HG03378 (cell line): ENCODE measurements around the gene SOSTDC1.
A peak's percentile ranks its signal among the peaks of the same experiment; 100 is the strongest.
"Not testable (repeated sequence)": the region's sequence is repeated elsewhere in the genome, so short reads cannot be mapped to it uniquely, and the experiment has no call there.

Source experiments
- ATAC-seq: cut with Tn5 transposase; IDR thresholded peaks from one replicate; pipeline ENCODE4 v1.9.1; 2021; ENCODE audit warnings: mild to moderate bottlenecking, moderate library complexity; ENCODE audit not compliant: unreplicated experiment

The SOSTDC1 gene

DNA sequence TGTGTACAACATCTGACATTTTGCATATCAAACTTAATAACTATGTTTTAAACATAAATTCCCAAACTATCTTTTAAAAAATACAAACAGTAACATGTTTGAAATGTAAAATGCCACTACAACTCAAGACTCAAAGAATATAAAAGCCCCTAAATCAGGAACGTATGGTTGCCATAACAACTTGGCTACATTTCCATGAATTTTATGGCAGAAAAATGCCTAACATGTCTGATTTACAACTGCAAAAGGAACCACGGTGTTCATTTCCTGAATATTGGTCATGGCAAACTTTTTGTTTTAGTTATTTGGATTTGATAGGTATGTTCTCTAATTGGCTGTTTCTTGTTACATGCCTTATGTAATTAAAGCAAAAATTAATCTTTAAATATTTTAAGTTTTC, 2.0 kb downstream of the SOSTDC1 start:
- no peak for ATAC-seq

DNA sequence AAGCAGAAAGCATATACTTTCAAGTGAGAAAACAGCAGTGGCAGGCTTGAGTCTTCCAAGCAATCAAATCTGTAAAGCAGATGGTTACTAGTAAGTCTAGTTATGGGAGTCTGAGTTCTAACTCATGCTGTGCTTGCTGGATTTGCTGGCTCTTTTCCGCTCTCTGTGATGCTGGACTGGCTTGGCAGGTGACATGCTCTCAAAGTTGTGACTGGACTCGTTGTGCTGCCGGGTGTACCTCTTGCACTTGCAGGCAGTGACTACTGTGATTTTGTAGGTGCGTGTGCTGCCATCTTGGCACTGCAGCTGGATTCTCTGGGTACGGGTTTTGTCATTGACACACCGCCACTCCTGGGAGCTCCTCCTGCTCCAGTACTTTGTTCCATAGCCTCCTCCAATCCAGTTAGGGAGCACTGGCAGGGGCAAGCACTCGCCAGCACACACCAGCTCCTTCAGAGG, 3.1 kb downstream of the SOSTDC1 start:
- ATAC-seq, result no peak

DNA sequence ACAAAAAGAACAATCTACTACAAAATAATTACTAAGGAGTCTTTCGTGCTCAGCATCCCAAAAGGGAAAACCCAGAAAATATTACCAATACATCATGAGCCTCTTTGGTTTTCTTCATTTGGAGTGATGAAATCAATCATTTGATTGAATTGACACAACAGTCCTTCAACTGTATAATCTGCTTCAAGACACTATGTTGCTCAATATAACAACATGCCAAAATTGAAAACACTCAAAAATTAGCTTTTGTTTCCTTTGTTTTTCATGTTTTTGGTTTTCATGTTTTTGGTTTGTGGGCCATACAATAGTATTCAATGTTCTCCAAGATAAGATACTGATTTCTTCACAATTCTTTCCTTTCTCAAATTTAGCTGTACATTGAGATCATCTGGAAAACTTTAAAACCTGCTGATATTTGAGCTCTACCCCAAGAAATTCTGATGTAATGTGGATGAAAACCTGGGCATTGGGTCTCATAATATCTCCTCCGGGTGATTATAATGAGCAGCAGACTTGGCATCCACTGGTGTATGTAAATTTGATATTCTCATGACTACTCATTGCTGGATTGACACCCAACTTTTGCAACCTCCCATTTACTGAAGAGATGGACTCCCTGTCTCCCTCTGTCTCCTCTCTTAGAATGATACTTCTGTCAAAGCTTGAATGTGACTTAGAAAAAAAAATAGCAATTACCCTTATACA, 4.6 kb downstream of the SOSTDC1 start:
- ATAC-seq, result no peak

DNA sequence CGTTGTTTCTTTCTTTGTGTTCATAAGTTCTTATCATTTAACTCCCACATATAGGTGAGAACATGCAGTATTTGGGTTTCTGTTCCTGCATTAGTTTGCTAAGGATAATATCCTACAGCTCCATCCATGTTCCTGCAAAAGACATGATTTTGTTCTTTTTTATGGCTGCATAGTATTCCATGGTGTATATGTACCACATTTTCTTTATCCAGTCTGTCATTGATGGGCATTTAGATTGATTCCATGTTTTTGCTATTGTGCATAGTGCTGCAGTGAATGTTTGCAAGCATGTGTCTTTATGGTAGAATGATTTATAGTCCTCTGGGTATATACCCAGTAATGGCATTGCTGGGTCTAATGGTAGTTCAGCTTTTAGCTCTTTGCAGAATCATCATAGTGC, 9.2 kb downstream of the SOSTDC1 start:
- ATAC-seq, result not testable (repeated sequence)

DNA sequence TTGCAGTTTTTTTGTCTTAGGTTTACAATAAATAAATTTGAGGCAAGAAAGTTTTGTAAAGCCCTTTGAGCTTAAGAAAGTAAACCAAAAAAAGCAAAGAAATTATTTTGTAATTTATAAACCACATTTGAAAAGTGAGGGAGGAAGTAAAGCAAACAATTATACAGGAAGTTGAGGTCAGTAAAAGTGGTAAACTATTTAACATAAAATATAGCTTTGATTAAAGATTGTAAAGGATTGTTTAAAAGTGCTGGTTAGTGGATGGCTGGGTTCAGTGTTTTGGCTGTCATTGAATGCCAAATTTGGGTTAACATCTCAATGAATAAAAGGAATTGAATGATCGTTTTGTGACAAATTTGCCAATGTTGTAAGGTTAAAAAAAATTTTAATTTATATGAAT, 9.9 kb downstream of the SOSTDC1 start:
- ATAC-seq, result no peak

DNA sequence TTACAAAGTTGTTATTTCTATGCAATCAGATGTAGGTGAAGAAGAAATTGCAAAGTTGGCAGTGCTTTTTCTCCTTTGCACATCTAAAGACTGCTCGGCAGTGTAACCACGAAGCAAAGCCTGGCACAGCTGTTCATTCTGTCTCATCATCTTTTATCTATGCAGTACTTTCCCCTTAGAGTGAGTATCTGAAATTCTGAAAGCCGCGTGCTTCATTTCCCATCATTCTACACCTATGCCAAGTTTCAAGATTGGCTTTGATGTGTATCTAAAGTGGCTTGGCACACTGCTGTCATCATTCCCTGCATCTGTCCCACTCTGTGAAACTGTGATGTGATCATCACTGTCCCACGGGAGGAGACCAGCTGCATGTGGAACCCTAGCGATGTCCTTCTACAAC, 15.2 kb downstream of the SOSTDC1 start:
- no peak for ATAC-seq

DNA sequence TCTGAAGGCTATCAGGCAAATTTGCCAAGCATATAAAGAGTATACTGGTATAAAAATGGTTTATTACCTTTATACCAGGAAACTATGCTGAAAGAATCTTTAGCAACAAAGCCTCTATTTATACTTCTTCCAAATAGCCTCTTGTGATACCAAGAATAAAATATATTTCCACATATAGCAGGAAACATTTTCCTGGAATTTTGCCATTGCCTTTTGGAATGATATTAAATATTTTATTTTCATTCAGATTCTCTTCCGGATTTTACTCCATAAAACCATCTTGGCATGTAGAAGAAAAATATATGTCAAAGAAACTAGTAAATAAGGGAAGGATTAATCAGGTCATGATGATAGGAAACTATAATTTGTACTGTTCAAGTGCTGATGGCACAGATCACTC, 17.7 kb downstream of the SOSTDC1 start:
- ATAC-seq, result no peak

DNA sequence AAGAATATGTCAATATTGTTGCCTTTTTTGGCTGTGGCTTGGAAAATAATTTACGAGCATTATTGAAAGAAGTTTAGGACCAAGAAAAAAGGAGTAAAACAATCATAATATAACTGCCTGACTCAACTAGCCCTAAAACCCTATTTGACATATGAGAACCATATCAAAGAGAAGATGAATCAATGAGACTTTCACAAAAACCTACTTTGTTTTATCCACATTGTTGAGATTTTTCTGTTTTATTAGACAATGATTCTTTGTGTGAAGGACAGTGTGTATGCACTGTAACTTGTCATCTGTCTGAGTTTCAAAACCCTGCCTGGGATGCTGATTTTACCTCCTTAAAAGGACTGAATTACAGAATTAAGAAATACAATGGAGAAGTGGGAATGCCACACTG, 19.0 kb downstream of the SOSTDC1 start:
- ATAC-seq, result no peak

DNA sequence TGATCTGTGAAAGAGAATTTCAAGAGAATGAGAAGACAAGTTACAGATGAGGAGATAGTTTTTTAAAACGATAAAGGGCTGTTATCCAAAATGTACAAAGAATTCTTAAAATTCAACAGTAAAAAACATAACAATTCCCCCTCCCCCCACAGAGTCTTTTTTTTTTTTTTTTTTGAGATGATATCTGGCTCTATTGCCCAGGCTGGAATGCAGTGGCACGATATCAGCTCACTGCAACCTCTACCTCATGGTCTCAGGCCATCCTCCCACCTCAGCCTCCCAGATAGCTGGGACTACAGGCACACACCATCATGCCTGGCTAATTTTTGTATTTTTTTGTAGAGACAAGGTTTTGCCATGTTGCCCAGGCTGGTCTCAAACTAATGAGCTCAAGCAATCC, 21.7 kb downstream of the SOSTDC1 start:
- ATAC-seq, result not testable (repeated sequence)

DNA sequence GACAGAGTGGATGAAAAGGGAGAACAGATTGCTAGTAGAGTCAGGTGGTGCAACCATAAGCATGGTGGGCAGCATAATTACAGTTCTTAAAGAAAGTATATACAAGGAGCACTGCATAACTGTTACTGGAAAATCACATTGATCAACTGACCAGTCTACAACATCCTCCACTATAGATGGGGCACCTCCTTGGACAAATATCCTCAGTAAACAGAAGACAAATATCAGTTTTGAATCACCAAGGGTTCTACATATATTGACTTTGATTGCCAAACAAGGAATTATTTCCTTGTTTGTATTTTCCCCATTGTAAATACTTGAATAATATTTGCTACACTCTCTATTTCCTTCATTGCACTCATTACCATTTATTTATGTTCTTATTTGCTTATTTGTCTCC, 26.6 kb downstream of the SOSTDC1 start:
- no peak for ATAC-seq

DNA sequence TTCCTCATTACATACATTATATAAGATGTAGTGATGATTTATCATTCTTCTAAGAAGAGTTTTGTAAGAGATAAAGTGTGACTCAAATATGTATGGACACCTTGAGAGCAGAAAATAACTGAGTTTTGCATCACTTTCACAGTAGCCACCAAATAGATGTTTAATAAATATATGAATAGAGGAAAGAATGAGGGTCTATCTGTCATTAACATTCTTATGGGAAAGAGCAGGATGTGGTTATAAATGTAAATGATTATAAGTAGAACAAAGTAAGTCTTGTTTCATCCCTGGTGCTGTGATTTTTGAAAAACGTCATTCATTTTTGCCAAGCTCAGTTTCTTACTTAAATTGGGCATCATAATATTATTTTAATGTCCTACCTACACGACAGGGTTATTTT, 29.2 kb downstream of the SOSTDC1 start:
- no peak for ATAC-seq

DNA sequence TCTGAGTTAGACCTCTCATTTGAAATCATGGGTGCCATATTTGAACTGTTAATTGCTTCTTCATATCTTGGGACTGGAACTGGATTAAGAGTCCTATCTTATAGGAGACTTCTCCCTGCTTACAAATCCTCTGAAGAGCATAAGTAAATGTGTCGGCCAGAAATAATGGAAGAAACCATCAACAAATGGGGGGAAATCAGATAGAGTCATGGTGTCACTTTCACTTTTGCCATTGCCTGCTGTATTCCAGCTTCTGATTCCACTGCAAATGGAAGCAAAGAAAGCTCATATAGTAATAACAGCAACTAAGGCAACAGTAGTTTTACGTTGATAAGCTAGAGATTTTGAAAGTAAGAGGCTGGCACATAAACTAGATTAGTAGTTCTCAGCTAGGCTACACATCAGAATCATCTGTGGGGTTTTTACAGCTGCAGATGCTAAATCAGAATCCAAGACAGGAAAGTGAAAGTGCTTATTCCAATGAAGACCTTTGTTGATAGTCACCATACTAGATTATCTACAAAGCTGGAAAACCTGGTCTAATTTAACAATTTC, 31.9 kb downstream of the SOSTDC1 start:
- ATAC-seq, result no peak

DNA sequence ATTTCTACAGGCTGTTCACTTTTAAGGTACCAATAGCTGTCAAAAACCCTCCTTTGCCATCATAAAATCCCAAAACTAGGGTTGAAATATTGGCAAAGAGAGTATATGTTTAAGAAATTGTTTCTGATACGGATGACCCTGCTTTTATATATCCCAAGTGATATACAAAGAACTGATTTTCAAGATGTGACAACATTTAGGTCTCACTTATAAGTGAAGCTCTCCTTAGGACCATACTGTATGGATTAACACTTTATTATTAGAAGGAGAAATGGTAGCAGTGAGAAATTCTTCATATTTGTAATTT, 33.2 kb downstream of the SOSTDC1 start:
- ATAC-seq, result no peak

DNA sequence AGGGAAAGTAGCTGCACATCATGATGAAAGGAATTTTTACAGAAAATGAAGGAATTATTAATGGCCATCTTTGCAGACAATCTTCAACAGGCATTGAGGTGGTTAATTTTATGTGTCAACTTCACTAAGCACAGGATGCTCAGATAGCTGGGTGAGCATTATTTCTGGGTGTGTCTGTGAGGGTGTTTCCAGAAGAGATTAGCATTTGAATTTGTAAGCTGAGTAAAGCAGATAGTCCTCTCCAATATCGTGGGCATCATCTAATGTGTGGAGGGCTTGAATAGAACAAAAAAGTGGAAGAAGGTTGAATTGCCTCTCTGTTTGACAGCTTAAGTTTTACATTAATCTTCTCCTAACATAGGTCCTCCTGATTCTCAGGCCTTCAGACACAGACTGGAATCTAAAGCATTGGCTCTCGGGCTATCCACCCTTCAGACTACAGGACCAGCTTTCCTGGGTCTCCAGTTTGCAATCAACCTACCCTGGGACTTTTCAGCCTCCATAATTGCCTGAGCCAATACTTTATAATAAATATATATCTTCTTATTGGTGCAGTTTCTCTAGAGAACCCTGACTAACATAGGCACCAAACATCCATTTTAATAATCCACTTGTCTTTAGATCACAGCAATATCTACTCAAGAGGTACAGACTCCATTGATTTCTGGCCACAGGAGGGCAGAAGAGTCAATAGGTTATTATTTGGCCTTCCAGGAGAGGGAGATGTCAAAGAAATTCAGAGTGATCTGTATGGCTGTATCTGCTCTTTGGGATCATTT, 33.7 kb downstream of the SOSTDC1 start:
- ATAC-seq, result peak; percentile 77

DNA sequence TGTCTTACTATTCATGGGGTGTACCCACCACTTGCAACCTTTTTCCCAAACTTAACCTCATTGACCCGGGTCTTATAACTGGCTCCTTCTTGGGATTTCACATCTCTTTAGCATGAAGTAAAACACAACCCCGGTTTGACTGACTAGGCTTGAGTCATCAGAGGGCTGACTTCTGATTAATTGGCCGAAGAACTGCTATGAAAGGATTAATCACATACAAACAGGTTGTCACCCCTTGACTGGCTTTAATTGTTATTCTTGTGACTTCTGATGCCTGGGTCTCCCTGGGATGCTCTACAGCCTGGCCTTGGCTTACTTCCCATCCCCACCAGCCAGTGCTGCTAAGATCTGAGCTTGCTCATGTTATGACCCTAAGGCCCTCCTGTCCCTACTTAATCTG, 35.4 kb downstream of the SOSTDC1 start:
- no peak for ATAC-seq

DNA sequence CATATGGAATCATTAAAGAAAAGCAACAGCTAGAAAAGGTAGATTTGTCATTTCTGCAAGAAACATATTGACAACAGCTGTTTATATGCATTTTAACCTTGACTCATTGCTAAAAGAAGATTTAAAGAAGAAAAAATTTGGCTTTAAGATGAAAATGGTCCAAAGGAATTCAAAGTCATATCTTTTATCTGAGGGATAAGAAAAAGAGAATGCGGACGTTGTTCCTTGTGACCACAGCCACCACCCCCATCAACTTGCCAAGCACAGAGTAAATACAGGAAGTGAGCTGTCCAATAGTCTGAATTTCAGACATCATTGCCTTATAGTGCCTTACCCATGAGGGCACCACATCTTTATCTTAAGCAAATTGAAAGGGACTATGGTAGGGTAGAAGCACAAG, 36.9 kb downstream of the SOSTDC1 start:
- ATAC-seq, result no peak

DNA sequence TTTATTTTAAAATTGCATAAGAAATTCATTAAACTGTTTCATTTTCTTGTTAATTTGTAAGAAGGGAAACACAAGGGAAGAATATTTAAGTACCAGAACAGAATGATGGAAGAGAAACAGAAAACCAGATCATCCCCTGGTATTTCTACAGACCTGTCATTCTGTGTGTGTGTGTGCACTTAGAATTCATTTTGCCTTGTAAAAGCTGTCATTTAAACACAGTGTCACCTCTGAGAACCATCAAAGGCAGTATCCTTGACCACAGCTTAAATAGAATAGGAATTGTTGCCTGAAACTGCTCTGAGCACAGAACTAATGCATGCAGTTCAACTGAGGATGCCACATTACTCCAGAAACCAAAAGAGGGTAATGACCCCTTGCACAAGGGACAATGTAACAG, 37.4 kb downstream of the SOSTDC1 start:
- ATAC-seq, result no peak

DNA sequence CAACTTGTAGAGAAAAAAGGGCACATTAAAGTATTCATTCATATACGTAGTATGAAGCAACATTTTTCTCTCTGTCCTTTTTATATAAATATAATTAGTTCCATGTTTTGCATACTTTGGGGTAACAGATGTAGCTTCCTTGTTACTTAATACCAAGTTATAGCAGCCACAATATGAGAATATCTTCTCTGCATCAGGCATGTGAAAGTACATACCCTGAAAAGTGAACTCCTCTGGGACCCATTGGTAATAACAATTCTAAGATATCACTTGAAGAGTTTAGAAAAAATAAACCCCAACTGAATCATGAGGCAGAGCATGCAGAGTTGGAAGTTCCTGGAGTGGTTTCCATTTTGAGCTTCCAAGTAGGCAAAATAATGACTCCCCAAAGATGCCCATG, 41.8 kb downstream of the SOSTDC1 start:
- no peak for ATAC-seq

DNA sequence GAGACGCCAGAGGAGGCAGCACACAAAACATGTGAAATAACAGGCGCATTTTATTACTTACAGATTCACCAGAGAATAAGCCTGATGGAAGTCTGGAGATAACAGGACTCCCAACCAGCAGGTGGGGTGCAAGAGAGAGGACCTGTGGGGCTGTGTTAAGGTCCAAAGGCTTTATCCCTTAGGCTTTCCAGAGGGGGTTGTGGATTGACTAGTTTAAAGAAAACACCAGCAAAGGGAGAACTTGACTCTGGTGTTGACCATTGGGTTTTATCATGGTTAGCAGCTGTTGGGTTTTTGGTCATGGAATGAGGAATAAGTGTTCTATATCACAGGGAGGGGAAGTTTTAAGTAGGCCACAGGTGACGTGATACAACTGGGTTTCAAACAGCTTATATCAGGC, 42.6 kb downstream of the SOSTDC1 start:
- ATAC-seq, result no peak

DNA sequence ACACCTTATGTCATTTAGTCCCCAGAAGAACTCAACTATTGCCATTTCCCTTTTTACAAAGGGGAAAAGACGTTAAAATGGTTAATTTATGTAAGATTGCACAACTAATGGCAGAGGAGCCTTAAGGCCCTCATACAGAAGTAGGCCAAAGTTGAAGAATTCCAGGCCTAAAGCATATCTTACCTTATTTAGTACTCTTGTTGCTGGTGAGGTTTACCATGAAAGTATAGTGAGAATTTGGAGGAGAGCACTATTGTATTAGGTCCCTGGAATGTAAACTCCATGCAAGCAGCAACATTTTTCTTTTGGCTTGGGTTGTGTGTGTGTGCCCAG, 43.5 kb downstream of the SOSTDC1 start:
- ATAC-seq, result no peak

DNA sequence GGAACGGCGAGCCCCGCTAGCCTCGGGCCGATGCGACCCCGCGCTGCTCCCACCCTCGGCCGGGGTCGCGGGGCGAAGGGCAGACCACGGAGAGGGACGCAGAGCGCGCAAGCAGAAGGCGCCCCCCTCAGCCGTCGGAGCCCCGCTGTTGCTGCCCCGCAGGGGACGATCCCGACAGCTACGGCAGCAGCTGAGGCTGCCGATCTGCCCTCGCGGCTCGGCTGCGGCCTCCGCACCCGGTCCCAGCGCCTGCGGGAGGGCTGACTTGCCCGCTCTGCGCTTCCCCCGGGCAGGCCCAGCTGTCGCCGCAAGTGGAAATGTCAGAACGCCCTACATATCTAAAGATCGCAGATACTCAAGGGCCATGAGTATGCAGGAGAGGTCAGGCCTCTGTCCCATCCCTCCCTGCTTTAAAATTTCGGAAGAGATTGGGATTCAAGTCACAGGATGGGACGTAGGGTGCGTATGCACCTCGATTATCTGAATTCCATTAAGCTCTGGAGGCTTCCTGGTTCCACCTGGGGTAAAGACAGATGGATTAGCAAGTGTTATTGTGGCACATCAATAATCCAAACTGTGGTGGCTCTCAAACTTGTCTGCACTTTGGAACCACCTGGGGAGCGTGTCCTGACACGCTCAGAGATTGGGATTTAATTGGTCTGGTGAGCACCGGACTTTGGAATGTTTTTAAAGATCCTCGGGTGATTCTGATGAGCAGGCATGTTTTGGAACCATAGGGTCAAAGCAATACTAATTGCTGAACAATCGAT, 44.0 kb downstream of the SOSTDC1 start, which contains the start of gene CRPPA:
Gene CRPPA (minus strand): TSS at position 206 of the 770 bp plus-strand sequence. CDS start 216 bp downstream, outside the sequence.
- ATAC-seq, result peak; percentile 30
